Prostate gland (tissue), 2 donors: Measurements from ENCODE around the gene GTF2H4. TPM values are rescaled to one million over a fixed set of nuclear protein-coding genes. Genes with fewer than 3 reads are reported as not detected.

Source experiments
- DNase-seq: peaks from one replicate; pipeline ENCODE4 v3.0.0-alpha.2; 2019; ENCODE audit warnings: low spot score
- H3K27ac ChIP-seq, 2 donors: fragments of 200-600 bp; sonication (generic); 2 replicates each; pipeline ENCODE4 v1.5.1; 2017 to 2019
- H3K27me3 ChIP-seq: fragments of 200-600 bp; sonication (generic); replicated peaks from 2 replicates; pipeline ENCODE4 v1.5.1; 2019; ENCODE audit not compliant: insufficient read depth
- H3K36me3 ChIP-seq, 2 donors: fragments of 200-600 bp; sonication (generic); 1 replicate in 1 of 2; 2 replicates in 1 of 2; pipeline versions ENCODE4 v1.5.1 to v1.8.1; 2017 to 2019
- H3K4me1 ChIP-seq: fragments of 200-600 bp; sonication (generic); replicated peaks from 2 replicates; pipeline ENCODE4 v1.5.1; 2019
- H3K4me3 ChIP-seq, 2 donors: fragments of 200-600 bp; sonication (generic); 2 replicates each; pipeline ENCODE4 v1.5.1; 2017 to 2019
- H3K9me3 ChIP-seq: fragments of 200-600 bp; sonication (generic); 2 replicates; pipeline ENCODE4 v1.5.1; 2017
- POLR2A ChIP-seq: fragments of 450-650 bp; IDR thresholded peaks from one replicate; pipeline ENCODE4 v1.6.1; 2016; ENCODE audit warnings: antibody characterized with exemption, mild to moderate bottlenecking
- POLR2AphosphoS5 ChIP-seq: sonication (generic); formaldehyde crosslinking; IDR thresholded peaks from one replicate; pipeline ENCODE4 v1.6.1; 2017; ENCODE audit warnings: antibody characterized with exemption
- WGBS: methylation state at CpG from one replicate; pipeline ENCODE4 v1.1.5; 2018; 5-methylcytosine and 5-hydroxymethylcytosine counted together
- intact Hi-C: fragments of 100-400 bp; cut with DNase I; formaldehyde crosslinking; loops from one replicate; pipeline ENCODE4 v1.14.2; 2022
- total RNA-seq, 2 donors: library from RNA; depleted of rRNA; stranded (reverse); fragments of >200 nt; gene quantifications; one replicate each; pipeline ENCODE4 v1.1.0, GENCODE V29; 2016
- TF ChIP-seq, protein P1 (sequence below), 4 experiments: fragments of 200-600 bp in 2 of 4; fragments of 450-650 bp in 2 of 4; sonication (generic) in 2 of 4; IDR thresholded peaks; 1 replicate in 3 of 4; 2 replicates in 1 of 4; pipeline ENCODE4 v1.5.1; 2016 to 2019; ENCODE audit warnings: antibody characterized with exemption in 4 of 4, mild to moderate bottlenecking in 2 of 4, moderate library complexity in 2 of 4

GTF2H4 gene
- total RNA-seq, 2 donors from 2014 or later = 19.0 to 26.2 TPM

DNA sequence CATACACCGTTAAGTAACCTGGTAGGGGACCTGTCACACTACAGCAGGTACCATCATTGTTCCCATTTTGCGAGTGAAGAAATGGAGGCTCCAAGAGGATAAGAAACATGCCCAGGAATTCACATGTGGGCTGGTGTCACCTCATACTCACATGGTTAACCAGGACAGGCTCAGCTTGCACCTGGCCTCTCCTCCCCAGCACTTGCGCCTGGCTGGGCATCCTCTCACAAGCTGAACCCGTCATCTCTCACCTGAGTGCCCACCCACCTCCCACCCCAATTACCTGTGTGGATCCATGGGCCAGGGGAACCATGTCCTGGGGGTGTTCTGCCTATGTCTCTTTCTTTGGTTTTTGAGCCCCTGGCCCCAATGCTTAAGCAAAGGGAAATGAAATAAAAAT lies 22.5 kb downstream of the GTF2H4 start:
- H3K4me3 ChIP-seq = no peak overlapping the region
- no peaks in the 10 kb centered on the region for H3K36me3 ChIP-seq
- H3K27me3 ChIP-seq = no peaks in the 10 kb centered on the region
- no peaks in the 10 kb centered on the region for H3K4me1 ChIP-seq
- H3K9me3 ChIP-seq = no peaks in the 10 kb centered on the region
- TF ChIP-seq POLR2AphosphoS5 (no peak), POLR2A (no peak)
- TF ChIP-seq, protein P1, sequence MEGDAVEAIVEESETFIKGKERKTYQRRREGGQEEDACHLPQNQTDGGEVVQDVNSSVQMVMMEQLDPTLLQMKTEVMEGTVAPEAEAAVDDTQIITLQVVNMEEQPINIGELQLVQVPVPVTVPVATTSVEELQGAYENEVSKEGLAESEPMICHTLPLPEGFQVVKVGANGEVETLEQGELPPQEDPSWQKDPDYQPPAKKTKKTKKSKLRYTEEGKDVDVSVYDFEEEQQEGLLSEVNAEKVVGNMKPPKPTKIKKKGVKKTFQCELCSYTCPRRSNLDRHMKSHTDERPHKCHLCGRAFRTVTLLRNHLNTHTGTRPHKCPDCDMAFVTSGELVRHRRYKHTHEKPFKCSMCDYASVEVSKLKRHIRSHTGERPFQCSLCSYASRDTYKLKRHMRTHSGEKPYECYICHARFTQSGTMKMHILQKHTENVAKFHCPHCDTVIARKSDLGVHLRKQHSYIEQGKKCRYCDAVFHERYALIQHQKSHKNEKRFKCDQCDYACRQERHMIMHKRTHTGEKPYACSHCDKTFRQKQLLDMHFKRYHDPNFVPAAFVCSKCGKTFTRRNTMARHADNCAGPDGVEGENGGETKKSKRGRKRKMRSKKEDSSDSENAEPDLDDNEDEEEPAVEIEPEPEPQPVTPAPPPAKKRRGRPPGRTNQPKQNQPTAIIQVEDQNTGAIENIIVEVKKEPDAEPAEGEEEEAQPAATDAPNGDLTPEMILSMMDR (IDR thresholded peaks at IDR 0.05) = no peak
- H3K27ac ChIP-seq = no peak overlapping the region
- intact Hi-C loops = no loop called here
- WGBS = 82% methylated on average over 4 of the region's 4 CpGs
- DNase-seq = no peak

DNA sequence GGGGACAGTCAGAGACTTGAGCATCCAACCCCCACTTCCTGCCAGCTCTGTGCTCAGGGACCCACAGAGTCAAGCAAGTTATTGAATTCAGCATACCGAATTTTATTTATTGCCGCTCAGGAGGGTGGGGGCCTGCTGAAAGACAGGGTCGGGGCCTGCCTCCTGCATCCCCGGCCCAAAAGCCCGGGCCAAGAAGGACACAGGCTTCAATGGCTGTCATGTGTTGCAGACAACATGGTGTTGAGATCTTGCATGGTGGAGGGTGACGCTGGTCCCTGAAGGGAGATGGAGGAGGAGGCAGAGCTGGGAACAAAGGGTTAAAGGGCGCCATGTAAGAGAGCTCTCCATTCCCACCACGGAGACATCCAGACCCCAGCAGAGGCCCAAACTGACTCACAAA lies 23.3 kb downstream of the GTF2H4 start:
- WGBS = 65% methylated on average over 8 of the region's 8 CpGs

DNA sequence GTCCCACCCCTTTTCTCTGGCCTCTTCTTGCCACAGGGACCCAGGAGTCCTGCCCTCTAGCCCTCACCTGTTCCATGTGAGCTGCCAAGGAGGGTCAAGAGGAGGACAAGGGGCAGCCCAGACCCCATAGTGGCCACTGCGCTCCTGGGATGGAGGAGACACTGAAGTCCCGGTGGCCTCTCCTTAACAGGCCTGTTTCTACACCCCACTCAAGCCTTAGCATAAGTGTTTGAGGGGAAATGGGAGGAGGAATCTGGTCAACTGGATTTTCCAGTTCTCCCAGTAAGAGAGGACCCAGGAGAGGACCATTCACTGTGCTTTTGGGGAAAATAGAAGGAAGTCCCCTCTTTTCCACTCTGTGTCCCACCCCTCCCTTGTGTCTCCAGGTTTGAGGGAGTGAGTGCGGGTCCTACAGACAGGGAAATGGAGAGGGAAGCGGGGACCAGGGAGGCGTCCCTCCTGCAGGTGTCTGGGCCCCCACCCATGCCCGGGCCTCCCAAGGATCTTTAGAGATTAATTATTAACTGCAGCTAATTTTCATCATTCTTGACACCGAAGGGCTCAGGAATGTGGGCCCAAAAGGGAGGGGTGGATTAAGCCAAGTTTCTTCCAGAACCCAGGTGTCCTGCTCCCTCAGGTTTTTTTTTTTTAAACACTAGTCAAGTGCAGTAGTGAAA lies 24.1 kb downstream of the GTF2H4 start, which contains the start of gene SFTA2:
TSS of gene SFTA2 (minus strand) at position 202 of the 677 bp plus-strand sequence. CDS start at position 128, 74 bp downstream.
- Histone ChIP-seq H3K4me3 (no peak within 1 kb of the TSS), H3K4me1 (no peaks in the 10 kb centered on the region), H3K27ac (no peak within 1 kb of the TSS), H3K36me3 (no peaks in the 10 kb centered on the region), H3K27me3 (peaks cover under 1% of the 10 kb centered on the region), H3K9me3 (no peaks in the 10 kb centered on the region)
- no peak for TF ChIP-seq POLR2AphosphoS5
- TF ChIP-seq POLR2A = no peak
- TF ChIP-seq, protein P1 (IDR thresholded peaks at IDR 0.05) = no peak
- intact Hi-C loops = no loop called here
- WGBS = 66% methylated on average over 7 of the region's 7 CpGs
- no peak for DNase-seq

More for the DNA sequence above, 23.3 kb downstream of the GTF2H4 start:
- H3K4me1 ChIP-seq = no peaks in the 10 kb centered on the region
- intact Hi-C loops = no loop called here
- H3K9me3 ChIP-seq = no peaks in the 10 kb centered on the region
- DNase-seq = no peak
- H3K27ac ChIP-seq = no peak overlapping the region
- no peak overlapping the region for H3K4me3 ChIP-seq
- H3K36me3 ChIP-seq = no peaks in the 10 kb centered on the region
- TF ChIP-seq, protein P1 (IDR thresholded peaks at IDR 0.05) = no peak
- TF ChIP-seq POLR2AphosphoS5 (no peak), POLR2A (no peak)
- H3K27me3 ChIP-seq = no peaks in the 10 kb centered on the region

DNA sequence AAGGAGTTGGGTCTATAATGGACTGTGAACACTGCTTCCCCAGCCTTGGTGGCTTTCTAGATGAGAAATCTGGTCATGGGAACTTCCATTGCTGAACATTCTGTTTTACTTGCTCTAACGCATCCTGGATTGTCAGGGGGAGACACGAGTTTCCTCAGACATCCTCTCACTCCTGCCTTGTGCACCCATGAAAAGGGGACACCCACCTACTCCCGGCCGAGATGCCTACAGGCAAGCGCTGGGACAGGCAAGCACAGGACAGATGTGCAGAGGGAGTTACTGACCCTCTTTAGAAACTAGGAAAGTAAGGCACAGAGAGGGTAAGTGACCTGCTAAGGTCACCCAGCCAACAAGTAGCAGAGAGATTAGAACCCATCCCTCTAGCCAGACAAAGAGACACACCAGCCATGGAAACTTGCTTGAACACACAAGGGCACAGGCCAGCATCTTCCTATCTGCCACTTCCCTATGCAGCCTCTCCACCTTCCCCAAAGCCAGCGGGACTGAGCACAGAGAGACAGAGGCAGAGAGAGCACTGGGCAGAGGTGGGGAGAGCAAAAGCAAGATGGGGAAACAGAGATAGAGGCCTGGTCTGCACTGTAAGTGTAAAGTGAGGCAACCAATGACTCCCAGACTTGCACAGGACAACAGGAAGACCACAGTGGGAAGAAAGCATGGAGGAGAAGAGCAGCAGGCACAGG lies 24.8 kb downstream of the GTF2H4 start:
- no peak overlapping the region for H3K4me3 ChIP-seq
- H3K36me3 ChIP-seq = no peaks in the 10 kb centered on the region
- no peaks in the 10 kb centered on the region for H3K4me1 ChIP-seq
- no peak for TF ChIP-seq POLR2A
- no peak for DNase-seq
- 73% methylated on average over 6 of the region's 6 CpGs for WGBS
- peaks cover 3% of the 10 kb centered on the region for H3K27me3 ChIP-seq
- no peak overlapping the region for H3K27ac ChIP-seq
- intact Hi-C loops = no loop called here
- no peaks in the 10 kb centered on the region for H3K9me3 ChIP-seq

DNA sequence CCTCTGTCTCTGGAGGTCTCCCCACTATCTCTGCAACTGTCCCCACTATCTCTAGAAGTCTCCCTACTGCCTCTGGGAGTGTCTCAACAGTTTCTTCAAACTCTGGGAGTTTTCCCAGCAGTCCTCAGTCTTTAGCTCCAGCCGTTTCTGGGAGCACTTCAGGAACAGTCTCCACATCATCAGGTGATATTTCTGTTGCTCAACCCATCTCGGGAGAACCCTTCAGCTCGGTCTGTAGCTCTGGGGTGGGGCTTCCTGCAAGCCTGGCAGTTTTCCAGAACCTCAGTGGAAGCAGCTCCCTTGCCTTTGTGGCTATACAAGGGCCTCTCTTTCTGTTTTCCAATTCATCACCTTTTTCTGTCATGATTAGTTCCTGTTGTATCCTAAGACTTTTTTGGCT lies 27.0 kb downstream of the GTF2H4 start:
- Histone ChIP-seq H3K27me3 (peaks cover 3% of the 10 kb centered on the region), H3K27ac (no peak overlapping the region), H3K9me3 (no peaks in the 10 kb centered on the region), H3K4me3 (no peak overlapping the region), H3K4me1 (no peaks in the 10 kb centered on the region), H3K36me3 (no peaks in the 10 kb centered on the region)
- intact Hi-C loops = no loop called here
- TF ChIP-seq, protein P1 (IDR thresholded peaks at IDR 0.05) = no peak
- no peak for TF ChIP-seq POLR2A
- no peak for TF ChIP-seq POLR2AphosphoS5
- no peak for DNase-seq
- WGBS = 41% methylated on average over 3 of the region's 3 CpGs
